IMR-90 (cell line): ENCODE data around the gene CASP3. TPM values are rescaled to one million over a fixed set of nuclear protein-coding genes. Genes with fewer than 3 reads are reported as not detected.

Experiments
- ATAC-seq: fragments of 200-7000 bp; cut with Tn5 transposase; 2 replicates; pipeline ENCODE4 v1.9.1; 2020; ENCODE audit warnings: low read depth, mild to moderate bottlenecking, moderate library complexity
- BruUV-seq: library from RNA; stranded (reverse); fragments of 400-500 nt; replicated peaks from 2 replicates; lab custom pipeline; 2021; lab: Mats Ljungman, UMichigan
- CTCF ChIA-PET: fragments of 300-600 bp; formaldehyde crosslinking; extraction: SDS; loops from one replicate; lab custom pipeline; 2021; ENCODE audit warnings: antibody characterized with exemption; lab: Yijun Ruan, JAX
- POLR2A ChIA-PET: fragments of 300-600 bp; sonication (Branson Sonifier 250); formaldehyde crosslinking; loops from one replicate; lab custom pipeline; 2022; ENCODE audit warnings: antibody characterized with exemption; ENCODE audit not compliant: unreplicated experiment; lab: Charles Lee
- DNase-seq: peaks from one replicate; pipeline ENCODE4 v3.0.0; 2013
- H2AFZ ChIP-seq: replicated peaks from 2 replicates; pipeline ENCODE3; 2013; ENCODE audit warnings: low read length, mild to moderate bottlenecking; ENCODE audit not compliant: poor library complexity
- H2AK5ac ChIP-seq: 2 replicates; pipeline ENCODE4 v1.6.1; 2013; ENCODE audit warnings: low read depth, low read length, inconsistent platforms
- H2AK9ac ChIP-seq: replicated peaks from 2 replicates; pipeline ENCODE3; 2013; ENCODE audit warnings: mild to moderate bottlenecking, low read depth, low read length, moderate library complexity; ENCODE audit not compliant: poor library complexity
- H2BK120ac ChIP-seq: 2 replicates; pipeline ENCODE4 v1.6.1; 2013; ENCODE audit warnings: low read depth, low read length, inconsistent platforms
- H2BK15ac ChIP-seq: 3 replicates; pipeline ENCODE4 v1.6.1; 2013; ENCODE audit warnings: low read depth, low read length, inconsistent platforms
- H2BK20ac ChIP-seq: 2 replicates; pipeline ENCODE4 v1.6.1; 2013; ENCODE audit warnings: low read depth, mild to moderate bottlenecking, inconsistent platforms, low read length, moderate library complexity
- H2BK5ac ChIP-seq: 2 replicates; pipeline ENCODE4 v1.6.1; 2013; ENCODE audit warnings: mild to moderate bottlenecking, low read depth, low read length, inconsistent platforms; ENCODE audit not compliant: poor library complexity, severe bottlenecking
- H3K14ac ChIP-seq: replicated peaks from 2 replicates; pipeline ENCODE4 v1.6.1; 2013; ENCODE audit warnings: low read depth, low read length, inconsistent platforms
- H3K18ac ChIP-seq: 2 replicates; pipeline ENCODE4 v1.6.1; 2013; ENCODE audit warnings: low read depth, low read length, control low read depth
- H3K23ac ChIP-seq: 2 replicates; pipeline ENCODE4 v1.6.1; 2013; ENCODE audit warnings: low read depth, low read length, inconsistent platforms
- H3K27ac ChIP-seq: 2 replicates; pipeline ENCODE4 v1.5.1; 2013; ENCODE audit warnings: mild to moderate bottlenecking, control low read depth, low read length; ENCODE audit not compliant: insufficient read depth
- H3K27me3 ChIP-seq: 2 replicates; pipeline ENCODE4 v1.6.1; 2013; ENCODE audit warnings: low read length; ENCODE audit not compliant: control insufficient read depth, insufficient read depth
- H3K36me3 ChIP-seq: 2 replicates; pipeline ENCODE4 v1.6.1; 2013; ENCODE audit warnings: low read length, mixed read lengths; ENCODE audit not compliant: control insufficient read depth, insufficient read depth
- H3K4ac ChIP-seq: 2 replicates; pipeline ENCODE4 v1.6.1; 2013; ENCODE audit warnings: low read depth, low read length, inconsistent platforms
- H3K4me1 ChIP-seq: 2 replicates; pipeline ENCODE4 v1.6.1; 2013; ENCODE audit warnings: low read length, mixed read lengths; ENCODE audit not compliant: control insufficient read depth, insufficient read depth
- H3K4me2 ChIP-seq: 2 replicates; pipeline ENCODE4 v1.6.1; 2013; ENCODE audit warnings: low read depth, mild to moderate bottlenecking, control low read depth, low read length, moderate library complexity
- H3K4me3 ChIP-seq: 2 replicates; pipeline ENCODE4 v1.5.1; 2013; ENCODE audit warnings: low read depth, mild to moderate bottlenecking, control low read depth, low read length, moderate library complexity; ENCODE audit not compliant: insufficient read depth
- H3K56ac ChIP-seq: 2 replicates; pipeline ENCODE4 v1.6.1; 2013; ENCODE audit warnings: low read length, inconsistent platforms; ENCODE audit not compliant: insufficient read depth; ENCODE audit errors: extremely low read depth
- H3K79me1 ChIP-seq, 2 experiments: 2 replicates each; pipeline ENCODE4 v1.6.1; 2013; ENCODE audit warnings: low read length in 2 of 2, inconsistent platforms in 1 of 2, low read depth in 1 of 2
- H3K9ac ChIP-seq: 2 replicates; pipeline ENCODE4 v1.6.1; 2013; ENCODE audit warnings: low read depth, low read length, control low read depth
- H3K9me1 ChIP-seq: 2 replicates; pipeline ENCODE4 v1.6.1; 2013; ENCODE audit warnings: low read length, inconsistent platforms; ENCODE audit not compliant: insufficient read depth
- H3K9me3 ChIP-seq: 2 replicates; pipeline ENCODE4 v1.6.1; 2013; ENCODE audit warnings: low read length; ENCODE audit not compliant: control insufficient read depth, insufficient read depth
- H4K20me1 ChIP-seq: 2 replicates; pipeline ENCODE4 v1.6.1; 2013; ENCODE audit warnings: low read length, inconsistent platforms; ENCODE audit not compliant: insufficient read depth
- H4K5ac ChIP-seq: 2 replicates; pipeline ENCODE4 v1.6.1; 2013; ENCODE audit warnings: mild to moderate bottlenecking, low read depth, low read length, control low read depth
- H4K8ac ChIP-seq, 2 experiments: 2 replicates each; pipeline ENCODE4 v1.6.1; 2013; ENCODE audit warnings: low read depth in 2 of 2, low read length in 2 of 2, control low read depth in 1 of 2, inconsistent platforms in 1 of 2
- H4K91ac ChIP-seq: 2 replicates; pipeline ENCODE4 v1.6.1; 2013; ENCODE audit warnings: low read depth, low read length, inconsistent platforms; ENCODE audit not compliant: insufficient read depth
- BHLHE40 ChIP-seq: fragments of 150-350 bp; IDR thresholded peaks from 2 replicates; pipeline ENCODE4 v1.6.1; 2016; ENCODE audit warnings: mild to moderate bottlenecking, low read depth, low read length
- ELK1 ChIP-seq: fragments of 150-350 bp; IDR thresholded peaks from 2 replicates; pipeline ENCODE4 v1.6.1; 2016; ENCODE audit warnings: low read depth, mild to moderate bottlenecking, low read length, moderate library complexity, borderline replicate concordance
- FOS ChIP-seq: fragments of 150-350 bp; IDR thresholded peaks from 2 replicates; pipeline ENCODE4 v1.6.1; 2016; ENCODE audit warnings: low read depth, low read length
- POLR2A ChIP-seq: IDR thresholded peaks from 2 replicates; pipeline ENCODE4 v1.6.1; 2012; ENCODE audit warnings: mild to moderate bottlenecking, low read depth, low read length
- RAD21 ChIP-seq: IDR thresholded peaks from 2 replicates; pipeline ENCODE4 v1.6.1; 2012; ENCODE audit warnings: low read length, improper control_type of control experiment
- RFX5 ChIP-seq: IDR thresholded peaks from 2 replicates; pipeline ENCODE4 v1.8.0; 2012; ENCODE audit warnings: low read depth, mild to moderate bottlenecking, low read length, moderate library complexity
- SMC3 ChIP-seq: fragments of 150-350 bp; IDR thresholded peaks from 2 replicates; pipeline ENCODE4 v1.6.1; 2016; ENCODE audit warnings: low read depth, mild to moderate bottlenecking, antibody characterized with exemption, low read length, moderate library complexity
- WGBS, 2 experiments: methylation state at CpG; one replicate each; pipeline versions ENCODE4 v1.1.5 to v1.1.7; 2013; ENCODE audit warnings: missing lambda C conversion rate in 2 of 2; ENCODE audit not compliant: insufficient read length in 1 of 2; ENCODE audit errors: extremely low coverage in 2 of 2; 5-methylcytosine and 5-hydroxymethylcytosine counted together
- dilution Hi-C: fragments of 300-500 bp; cut with HindIII; formaldehyde crosslinking; loops from one replicate; pipeline ENCODE4 v1.14.3; 2018; ENCODE audit warnings: low sequenced_read_pairs; ENCODE audit not compliant: unreplicated experiment
- in situ Hi-C: fragments of 300-500 bp; cut with MboI; formaldehyde crosslinking; loops from 3 replicates; pipeline ENCODE4 v1.14.3; 2019; ENCODE audit warnings: low sequenced_read_pairs, inconsistent platforms, mixed read lengths
- intact Hi-C: fragments of 100-400 bp; cut with micrococcal nuclease; formaldehyde crosslinking; loops from 2 replicates; pipeline ENCODE4 v1.10.0; 2022
- polyA plus RNA-seq, 3 experiments: library from polyadenylated mRNA; depleted of rRNA; stranded (reverse); fragments of >200 nt; gene quantifications; 2 replicates each; pipeline ENCODE4 v1.2.3, GENCODE V29; 2012; ENCODE audit warnings: low replicate concordance in 1 of 3
- total RNA-seq: library from RNA; depleted of rRNA; stranded (reverse); fragments of >200 nt; gene quantifications from 2 replicates; pipeline ENCODE4 v1.2.3, GENCODE V29; 2012

CASP3 gene
- total and polyA plus RNA-seq, 2 of the 4 experiments (the other 2 are of a cell fraction), result 26.7 to 27.4 TPM

GRCh38 chr4:184587701-184588100, 61.5 kb downstream of the CASP3 start:
- ATAC-seq (no peak), DNase-seq (no peak)
- Histone ChIP-seq H2AFZ (no peak overlapping the region), H2BK5ac (no peak overlapping the region), H3K56ac (no peak overlapping the region), H3K14ac (no peak overlapping the region), H4K20me1 (no peaks in the 10 kb centered on the region), H3K4me2 (no peak overlapping the region), H3K23ac (no peak overlapping the region), H3K27me3 (no peaks in the 10 kb centered on the region), H2BK120ac (no peak overlapping the region), H3K9ac (no peak overlapping the region), H3K18ac (no peak overlapping the region), H4K5ac (no peak overlapping the region), H2AK5ac (no peak overlapping the region), H2BK15ac (no peak overlapping the region), H3K4ac (no peak overlapping the region), H2BK20ac (no peak overlapping the region), H3K79me1 (no peaks in the 10 kb centered on the region), H3K4me3 (no peak overlapping the region), H3K4me1 (no peaks in the 10 kb centered on the region), H4K91ac (no peak overlapping the region), H3K9me1 (no peaks in the 10 kb centered on the region), H3K27ac (no peak overlapping the region), H3K36me3 (no peaks in the 10 kb centered on the region), H3K9me3 (no peaks in the 10 kb centered on the region), H4K8ac (no peak overlapping the region), H2AK9ac (no peak overlapping the region)
- no TSS peak for BruUV-seq
- intact Hi-C loops (no loop called here), dilution Hi-C loops (no loop called here), in situ Hi-C loops (no loop called here)
- POLR2A ChIA-PET, result no interaction called here
- TF ChIP-seq BHLHE40 (no peak), RFX5 (no peak), FOS (no peak), POLR2A (no peak), RAD21 (no peak), SMC3 (no peak), ELK1 (no peak)
- 50% methylated on average over 1 of the region's 3 CpGs; no CpG with 5 or more reads in 1 of the 2 experiments for WGBS, 2 experiments
- CTCF ChIA-PET, result interaction anchor here (0.7 kb wide), 1 partner anchor 113 kb away, joined by 3 read pairs; no protein-coding TSS in a partner anchor
